Activated naive CD4-positive, alpha-beta T cell treated with anti-CD3 and anti-CD28 coated beads, Interleukin-2, amount 10 ng/mL, durations not matched to agents 7 days and 5 days (primary cell): ENCODE measurements around the gene RNASEH1.
"Not testable (repeated sequence)": the region's sequence is repeated elsewhere in the genome, so short reads cannot be mapped to it uniquely, and the experiment has no call there.

Source experiments
- CTCF ChIA-PET: fragments of 350-600 bp; sonication (Branson Sonifier 250); formaldehyde crosslinking; loops from one replicate; lab custom pipeline; 2021; ENCODE audit warnings: antibody characterized with exemption; lab: Charles Lee
- DNase-seq: peaks from one replicate; pipeline ENCODE4 v3.0.0-alpha.2; 2020
- H3K27ac Mint-ChIP-seq: one replicate; pipeline ENCODE4 v1.8.0; 2021; ENCODE audit warnings: mild to moderate bottlenecking, moderate library complexity, mixed read lengths
- H3K27me3 Mint-ChIP-seq: one replicate; pipeline ENCODE4 v1.8.0; 2021; ENCODE audit warnings: mild to moderate bottlenecking, mixed read lengths
- H3K36me3 Mint-ChIP-seq: one replicate; pipeline ENCODE4 v1.8.0; 2021; ENCODE audit warnings: mixed read lengths
- H3K4me1 Mint-ChIP-seq: one replicate; pipeline ENCODE4 v1.8.0; 2021; ENCODE audit warnings: mixed read lengths
- H3K4me3 Mint-ChIP-seq: one replicate; pipeline ENCODE4 v1.8.0; 2021; ENCODE audit warnings: mild to moderate bottlenecking, moderate library complexity, mixed read lengths
- H3K9me3 Mint-ChIP-seq: one replicate; pipeline ENCODE4 v1.8.0; 2021; ENCODE audit warnings: mixed read lengths

The RNASEH1 gene

DNA sequence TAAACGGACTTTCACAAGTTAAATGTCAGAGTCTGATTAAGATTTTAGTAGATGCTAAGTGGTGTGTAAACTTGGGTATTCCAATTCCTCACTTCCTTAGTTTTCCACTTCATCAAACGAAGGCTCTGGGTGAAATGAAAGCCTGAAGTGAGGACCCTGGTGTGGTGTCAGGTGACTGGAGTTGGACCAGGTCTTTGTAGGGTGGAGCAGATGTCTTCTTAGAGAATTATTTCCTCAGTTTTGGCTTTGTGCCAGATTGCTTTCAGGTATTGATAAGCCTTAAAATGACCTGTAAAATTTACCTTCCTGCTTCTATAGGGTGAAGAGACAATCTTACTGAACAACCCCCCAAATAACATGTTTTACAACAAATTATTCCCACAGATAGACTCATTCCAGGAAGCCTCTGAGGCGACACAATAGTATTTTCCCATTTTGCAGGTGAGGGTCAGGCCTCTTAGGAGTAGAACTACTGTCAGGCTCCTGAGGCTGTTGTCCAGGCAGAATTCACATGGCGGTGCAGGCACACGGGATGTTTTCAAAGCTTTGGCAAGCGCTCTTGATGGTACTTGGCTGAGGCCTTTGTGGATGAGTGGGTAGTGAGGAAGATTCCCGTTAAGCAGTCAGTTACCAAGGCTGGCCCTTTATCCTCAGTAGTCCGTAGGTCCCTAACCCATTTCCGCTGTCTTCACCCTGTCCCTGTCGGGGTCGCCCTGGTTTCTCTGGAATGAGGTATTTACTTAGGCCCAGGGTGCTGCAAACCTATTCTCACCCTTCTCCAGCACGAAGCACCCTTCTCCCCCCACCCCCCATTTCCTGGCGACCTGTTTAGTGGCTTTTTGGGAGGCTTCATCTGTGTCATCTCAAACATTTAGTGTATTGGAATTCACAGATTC lies 23.5 kb upstream of the RNASEH1 start:
- CTCF ChIA-PET: no interaction called here
- Mint-ChIP-seq H3K27ac (no peak overlapping the region), H3K36me3 (peaks cover 52% of the 10 kb centered on the region), H3K9me3 (no peaks in the 10 kb centered on the region), H3K27me3 (no peaks in the 10 kb centered on the region), H3K4me1 (peaks cover 30% of the 10 kb centered on the region), H3K4me3 (no peak overlapping the region)
- no peak for DNase-seq

DNA sequence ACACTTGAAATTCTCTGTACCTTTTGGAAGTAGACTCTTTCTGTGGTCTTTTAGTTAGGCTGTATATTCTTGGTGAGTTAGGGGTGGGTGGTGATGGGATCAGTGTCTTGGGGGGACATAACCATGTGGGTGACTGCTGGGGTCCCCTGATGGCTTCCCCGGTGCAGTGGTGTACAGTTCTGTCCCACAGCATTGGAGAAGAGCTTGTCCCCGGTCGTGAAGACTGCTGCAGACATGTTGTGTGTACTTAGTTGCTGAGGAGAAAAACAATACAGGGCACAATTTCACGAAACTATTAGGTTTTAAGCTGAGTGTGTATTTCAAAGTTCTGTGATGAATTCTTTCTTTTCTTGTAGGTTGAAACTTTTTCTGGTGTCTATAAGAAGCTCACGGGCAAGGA lies 22.3 kb upstream of the RNASEH1 start:
- H3K27me3 Mint-ChIP-seq: no peaks in the 10 kb centered on the region
- peaks cover 40% of the 10 kb centered on the region for H3K4me1 Mint-ChIP-seq
- no peak overlapping the region for H3K4me3 Mint-ChIP-seq
- H3K36me3 Mint-ChIP-seq: peaks cover 59% of the 10 kb centered on the region
- CTCF ChIA-PET: interaction anchor here (0.7 kb wide), 1 partner anchor 70 kb away, joined by 3 read pairs; no protein-coding TSS in a partner anchor
- no peak for DNase-seq
- H3K27ac Mint-ChIP-seq: no peak overlapping the region
- no peaks in the 10 kb centered on the region for H3K9me3 Mint-ChIP-seq

DNA sequence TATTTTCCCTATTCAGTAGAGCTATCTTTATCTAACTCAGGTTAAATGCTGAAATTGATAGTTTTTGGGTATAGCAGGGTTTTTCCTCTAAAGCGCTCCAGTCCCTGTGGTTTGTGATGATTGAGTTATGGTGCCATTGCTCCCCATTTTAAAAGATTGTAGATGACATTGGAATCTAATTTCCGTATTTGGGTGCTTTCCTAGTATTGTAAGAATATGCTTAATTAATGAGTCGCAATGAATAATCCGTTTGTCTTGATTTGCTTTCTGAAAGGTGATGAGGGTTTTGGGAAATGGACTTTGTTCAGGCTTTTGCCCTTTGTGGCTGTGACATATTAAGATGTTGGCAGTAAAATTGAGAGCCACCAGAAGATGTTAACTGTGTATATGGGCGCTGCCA lies 20.9 kb upstream of the RNASEH1 start:
- Mint-ChIP-seq H3K4me3 (no peak overlapping the region), H3K27ac (no peak overlapping the region)

DNA sequence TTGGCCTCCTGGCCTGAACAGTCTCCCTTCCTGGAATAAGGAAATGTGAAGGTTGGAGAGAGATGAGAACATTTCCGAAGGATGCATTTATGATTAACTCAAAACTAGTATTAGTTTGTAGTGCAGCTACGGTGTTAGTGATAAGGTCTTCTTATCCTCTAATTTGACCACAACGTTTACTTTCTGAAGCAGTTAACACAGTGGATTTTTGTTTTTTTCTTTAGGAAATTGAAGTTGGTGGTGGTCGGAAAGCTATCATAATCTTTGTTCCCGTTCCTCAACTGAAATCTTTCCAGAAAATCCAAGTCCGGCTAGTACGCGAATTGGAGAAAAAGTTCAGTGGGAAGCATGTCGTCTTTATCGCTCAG lies 18.1 kb upstream of the RNASEH1 start:
- not testable (repeated sequence) for H3K27me3 Mint-ChIP-seq, DNase-seq, H3K9me3 Mint-ChIP-seq
- H3K36me3 Mint-ChIP-seq: peaks cover 51% of the 10 kb centered on the region
- H3K4me1 Mint-ChIP-seq: peaks cover 50% of the 10 kb centered on the region
- peak overlapping the region; percentile 88 for H3K4me3 Mint-ChIP-seq
- CTCF ChIA-PET: interaction anchor here (1.2 kb wide), 1 partner anchor 18 kb away, joined by 3 read pairs; the partner anchor contains the start of gene RNASEH1
- H3K27ac Mint-ChIP-seq: peak overlapping the region; percentile 90

More for the DNA sequence above, 20.9 kb upstream of the RNASEH1 start:
- Mint-ChIP-seq H3K36me3 (peaks cover 59% of the 10 kb centered on the region), H3K27me3 (peaks cover 3% of the 10 kb centered on the region), H3K4me1 (peaks cover 48% of the 10 kb centered on the region), H3K9me3 (no peaks in the 10 kb centered on the region)
- CTCF ChIA-PET: interaction anchor here (1.0 kb wide), 1 partner anchor 73 kb away, joined by 3 read pairs; no protein-coding TSS in a partner anchor
- DNase-seq: no peak

DNA sequence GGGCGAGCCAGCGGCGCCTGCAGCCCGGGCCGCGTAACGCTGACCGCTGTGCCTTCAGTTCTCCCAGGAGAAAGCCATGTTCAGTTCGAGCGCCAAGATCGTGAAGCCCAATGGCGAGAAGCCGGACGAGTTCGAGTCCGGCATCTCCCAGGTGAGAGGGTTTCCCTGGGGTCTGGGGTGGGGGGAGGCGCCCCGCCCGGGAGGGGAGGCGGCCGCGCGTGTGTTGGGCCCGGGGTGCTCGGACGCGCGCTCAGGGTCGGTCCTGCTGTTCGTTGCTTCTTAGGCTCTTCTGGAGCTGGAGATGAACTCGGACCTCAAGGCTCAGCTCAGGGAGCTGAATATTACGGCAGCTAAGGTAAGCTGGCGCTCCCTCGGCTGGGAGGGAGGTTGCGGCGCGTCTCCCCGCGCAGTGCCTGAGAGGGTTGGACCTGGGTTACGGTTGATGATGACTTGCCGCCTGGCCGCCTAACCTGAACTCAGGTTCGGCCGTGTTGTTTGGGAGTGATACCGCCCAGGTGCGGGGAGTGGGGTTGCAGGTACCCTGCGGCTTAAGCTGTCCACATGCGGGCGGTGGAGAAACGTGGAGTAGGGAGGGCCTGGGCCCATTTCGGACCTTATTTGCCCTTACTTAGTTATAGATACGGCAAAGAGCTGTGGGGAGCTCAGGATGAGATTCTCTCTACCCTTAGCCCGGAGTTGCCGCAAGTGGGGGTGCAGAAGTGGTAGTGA lies 17.6 kb upstream of the RNASEH1 start:
- H3K9me3 Mint-ChIP-seq: no peaks in the 10 kb centered on the region
- CTCF ChIA-PET: interaction anchor here (1.2 kb wide), 1 partner anchor 18 kb away, joined by 3 read pairs; the partner anchor contains the start of gene RNASEH1
- H3K36me3 Mint-ChIP-seq: peaks cover 47% of the 10 kb centered on the region
- peak; percentile 55 for DNase-seq
- peaks cover 50% of the 10 kb centered on the region for H3K4me1 Mint-ChIP-seq
- peaks cover 3% of the 10 kb centered on the region for H3K27me3 Mint-ChIP-seq
- H3K27ac Mint-ChIP-seq: peak overlapping the region; percentile 90
- peak overlapping the region; percentile 88 for H3K4me3 Mint-ChIP-seq

DNA sequence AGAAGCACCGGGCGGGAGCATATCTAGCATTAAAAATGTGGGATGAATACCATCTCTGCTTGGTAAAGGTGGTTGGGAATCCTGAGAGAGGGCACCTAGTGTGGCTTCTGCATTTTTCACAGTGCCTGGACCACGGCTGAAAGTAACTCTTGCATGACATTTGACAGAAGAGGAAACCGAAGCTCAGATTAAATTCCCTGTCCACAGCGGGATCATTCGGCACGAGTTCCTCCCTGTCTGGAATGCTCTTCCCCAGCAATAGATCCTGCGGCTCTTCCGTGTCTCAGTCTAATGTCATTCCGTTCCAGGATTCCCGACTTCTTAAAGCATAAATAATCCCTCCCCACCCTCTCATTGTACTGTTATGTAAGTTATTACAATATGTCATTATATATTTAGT lies 16.0 kb upstream of the RNASEH1 start:
- Mint-ChIP-seq H3K36me3 (peaks cover 33% of the 10 kb centered on the region), H3K9me3 (no peaks in the 10 kb centered on the region), H3K4me1 (peaks cover 45% of the 10 kb centered on the region), H3K27me3 (peaks cover 3% of the 10 kb centered on the region), H3K4me3 (peak overlapping the region; percentile 88), H3K27ac (peak overlapping the region; percentile 90)
- CTCF ChIA-PET: no interaction called here
- DNase-seq: no peak

DNA sequence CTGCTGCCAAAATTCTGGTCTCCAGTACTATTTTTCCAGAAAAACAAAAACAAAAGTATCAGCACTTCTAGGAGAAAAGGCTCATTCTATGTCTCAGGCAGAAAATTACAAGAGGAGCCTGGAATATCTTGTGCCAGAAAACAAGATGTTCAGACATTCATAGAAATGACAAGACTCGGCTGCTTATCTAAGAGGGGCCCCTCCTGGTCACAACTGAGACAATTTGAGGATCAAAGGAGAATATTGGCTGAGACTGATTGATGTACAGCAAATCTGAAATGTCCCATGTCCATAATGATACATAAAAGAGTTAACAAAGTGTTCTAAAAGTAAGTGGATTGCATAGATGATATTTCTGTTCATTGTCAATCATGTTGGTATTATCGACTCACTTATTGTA lies 14.5 kb upstream of the RNASEH1 start:
- CTCF ChIA-PET: no interaction called here
- Mint-ChIP-seq H3K4me1 (peaks cover 30% of the 10 kb centered on the region), H3K9me3 (no peaks in the 10 kb centered on the region), H3K27me3 (peaks cover 3% of the 10 kb centered on the region), H3K36me3 (peaks cover 18% of the 10 kb centered on the region), H3K27ac (no peak overlapping the region), H3K4me3 (no peak overlapping the region)
- DNase-seq: no peak

DNA sequence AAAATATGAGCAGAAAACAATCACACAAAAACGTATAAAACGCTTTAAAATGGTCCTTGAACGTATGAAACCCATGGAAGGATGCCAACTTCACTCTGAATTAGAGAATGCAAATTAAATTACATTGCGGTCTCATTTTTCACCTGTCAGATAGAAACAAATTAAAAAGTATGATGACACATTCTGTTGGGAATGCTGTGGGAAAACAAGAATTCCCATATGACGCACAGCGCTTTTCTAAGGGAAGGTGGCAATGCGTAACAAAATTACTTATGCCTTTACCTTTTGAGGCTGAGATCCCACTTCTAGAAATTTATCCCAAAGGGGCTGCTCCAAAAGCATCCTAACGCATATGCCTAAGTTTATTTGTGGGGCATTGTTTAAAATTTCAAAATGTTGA lies 13.2 kb upstream of the RNASEH1 start:
- Mint-ChIP-seq H3K9me3 (no peaks in the 10 kb centered on the region), H3K27me3 (peaks cover 3% of the 10 kb centered on the region), H3K36me3 (peaks cover 7% of the 10 kb centered on the region), H3K4me1 (peaks cover 16% of the 10 kb centered on the region), H3K4me3 (no peak overlapping the region), H3K27ac (no peak overlapping the region)
- CTCF ChIA-PET: no interaction called here
- DNase-seq: no peak

DNA sequence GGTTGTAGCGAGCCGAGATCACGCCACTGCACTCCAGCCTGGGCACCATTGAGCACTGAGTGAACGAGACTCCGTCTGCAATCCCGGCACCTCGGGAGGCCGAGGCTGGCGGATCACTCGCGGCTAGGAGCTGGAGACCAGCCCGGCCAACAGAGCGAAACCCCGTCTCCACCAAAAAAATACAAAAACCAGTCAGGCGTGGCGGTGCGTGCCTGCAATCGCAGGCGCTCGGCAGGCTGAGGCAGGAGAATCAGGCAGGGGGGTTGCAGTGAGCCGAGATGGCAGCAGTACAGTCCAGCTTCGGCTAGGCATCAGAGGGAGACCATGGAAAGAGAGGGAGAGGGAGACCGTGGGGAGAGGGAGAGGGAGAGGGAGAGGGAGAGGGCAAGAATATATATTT lies 11.5 kb upstream of the RNASEH1 start:
- H3K4me1 Mint-ChIP-seq, H3K36me3 Mint-ChIP-seq, CTCF ChIA-PET, H3K27me3 Mint-ChIP-seq, H3K4me3 Mint-ChIP-seq, DNase-seq, H3K27ac Mint-ChIP-seq, H3K9me3 Mint-ChIP-seq: not testable (repeated sequence)

DNA sequence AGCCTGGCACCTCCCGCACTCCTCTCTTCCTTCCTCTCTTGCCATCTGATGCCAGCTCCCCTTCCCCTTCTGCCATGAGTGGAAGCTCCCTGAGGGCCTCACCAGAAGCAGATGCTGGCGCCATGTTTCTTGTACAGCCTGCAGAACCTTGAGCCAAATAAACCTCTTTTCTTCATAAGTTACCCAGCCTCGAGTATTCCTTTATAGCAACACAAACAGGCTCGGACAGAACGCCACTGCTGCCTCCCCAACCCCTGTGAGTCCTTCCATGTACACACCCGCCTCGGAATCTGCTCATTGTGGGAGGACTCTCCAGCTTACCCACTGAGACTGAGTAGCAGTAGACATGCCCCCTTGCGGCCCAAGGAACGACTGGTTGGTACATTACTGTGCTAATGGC lies 8.7 kb upstream of the RNASEH1 start:
- no peak for DNase-seq
- no peaks in the 10 kb centered on the region for H3K27me3 Mint-ChIP-seq
- H3K4me1 Mint-ChIP-seq: peaks cover 7% of the 10 kb centered on the region
- H3K27ac Mint-ChIP-seq: no peak overlapping the region
- no peaks in the 10 kb centered on the region for H3K9me3 Mint-ChIP-seq
- peaks cover 2% of the 10 kb centered on the region for H3K36me3 Mint-ChIP-seq
- H3K4me3 Mint-ChIP-seq: no peak overlapping the region
- CTCF ChIA-PET: no interaction called here

DNA sequence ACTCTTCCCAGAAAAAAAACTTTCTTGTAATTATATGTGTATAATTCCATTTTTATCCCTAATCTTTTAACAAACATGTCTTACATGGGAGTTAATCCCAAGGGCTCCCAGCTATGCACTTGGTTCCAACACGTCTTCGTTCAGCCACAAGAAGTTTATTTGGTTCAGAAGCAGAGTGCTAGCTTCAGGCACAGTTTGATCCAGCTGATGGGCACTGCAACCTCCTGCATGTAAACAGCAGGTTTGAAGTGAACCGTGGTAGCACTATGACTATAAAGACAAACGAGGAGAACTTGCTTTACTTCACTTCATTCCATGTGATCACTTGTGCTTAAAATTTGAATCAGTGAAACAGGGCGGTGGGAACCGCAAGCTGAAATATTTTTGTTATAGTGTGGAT lies 7.0 kb upstream of the RNASEH1 start:
- H3K36me3 Mint-ChIP-seq: peaks cover 7% of the 10 kb centered on the region
- H3K4me3 Mint-ChIP-seq: no peak overlapping the region
- H3K27me3 Mint-ChIP-seq: no peaks in the 10 kb centered on the region
- no peaks in the 10 kb centered on the region for H3K9me3 Mint-ChIP-seq
- DNase-seq: no peak
- H3K27ac Mint-ChIP-seq: no peak overlapping the region
- CTCF ChIA-PET: no interaction called here
- peaks cover 18% of the 10 kb centered on the region for H3K4me1 Mint-ChIP-seq

DNA sequence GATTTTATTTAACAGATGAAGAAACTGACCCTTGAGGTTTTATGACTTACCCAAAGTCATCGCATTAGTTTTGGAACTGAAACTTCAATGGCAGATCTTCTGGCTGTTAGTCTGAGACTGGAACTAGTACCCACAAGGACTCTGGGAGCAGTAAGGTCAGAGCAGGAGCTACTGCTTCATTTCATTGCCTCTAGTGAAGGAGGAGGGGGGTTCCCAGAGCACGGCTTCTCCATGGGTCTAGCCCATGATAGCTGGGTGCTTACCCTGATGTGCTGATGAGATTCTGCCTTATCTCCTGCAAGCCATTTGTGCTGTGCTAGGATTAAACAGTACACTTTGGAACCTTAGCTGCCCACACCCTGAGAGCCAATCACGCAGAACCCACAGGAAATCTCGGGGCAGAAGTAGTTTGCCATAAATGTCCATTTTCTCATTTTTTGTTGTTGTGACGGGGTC lies 5.4 kb upstream of the RNASEH1 start:
- H3K27ac Mint-ChIP-seq: no peak overlapping the region

DNA sequence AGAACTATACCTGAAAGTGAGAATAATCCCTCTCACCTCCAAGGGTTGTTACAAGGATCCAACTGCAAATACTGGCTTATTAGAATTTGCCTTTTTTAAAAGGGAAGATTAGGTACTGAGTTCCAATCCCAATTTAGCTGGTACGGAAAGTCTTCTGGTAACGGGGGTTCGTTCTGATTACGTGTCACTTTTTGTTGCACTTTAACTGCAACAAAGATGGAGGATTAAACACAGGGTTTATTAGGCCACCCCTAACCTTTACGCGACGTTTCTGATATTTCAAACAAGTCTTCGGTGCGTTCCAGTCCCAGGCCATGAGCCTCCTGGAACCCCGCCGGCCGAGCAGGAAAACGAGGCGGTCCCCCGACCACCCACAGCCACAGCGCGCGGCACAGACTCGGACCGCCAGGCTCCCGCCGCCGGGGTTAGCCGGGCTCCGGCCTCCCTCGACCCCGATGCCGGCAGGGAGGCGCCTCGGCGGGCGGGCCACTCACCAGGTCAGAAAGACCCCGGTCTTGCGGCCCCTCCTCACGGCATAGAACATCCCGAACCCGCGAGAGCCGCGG lies 411 bp downstream of the RNASEH1 start:
- H3K27ac Mint-ChIP-seq: peak overlapping the region; percentile 96
- DNase-seq: no peak
- H3K27me3 Mint-ChIP-seq: no peaks in the 10 kb centered on the region
- no peaks in the 10 kb centered on the region for H3K9me3 Mint-ChIP-seq
- peak overlapping the region; percentile 84 for H3K4me3 Mint-ChIP-seq
- CTCF ChIA-PET: interaction anchor here (1.1 to 1.5 kb wide), 2 partner anchors 18 to 94 kb away, joined by 3 read pairs; no protein-coding TSS in a partner anchor
- H3K4me1 Mint-ChIP-seq: peaks cover 56% of the 10 kb centered on the region
- H3K36me3 Mint-ChIP-seq: peaks cover 35% of the 10 kb centered on the region

More for the DNA sequence above, 5.4 kb upstream of the RNASEH1 start:
- no peaks in the 10 kb centered on the region for H3K9me3 Mint-ChIP-seq
- peaks cover 31% of the 10 kb centered on the region for H3K4me1 Mint-ChIP-seq
- CTCF ChIA-PET: no interaction called here
- H3K4me3 Mint-ChIP-seq: no peak overlapping the region
- DNase-seq: no peak
- no peaks in the 10 kb centered on the region for H3K27me3 Mint-ChIP-seq
- peaks cover 10% of the 10 kb centered on the region for H3K36me3 Mint-ChIP-seq

DNA sequence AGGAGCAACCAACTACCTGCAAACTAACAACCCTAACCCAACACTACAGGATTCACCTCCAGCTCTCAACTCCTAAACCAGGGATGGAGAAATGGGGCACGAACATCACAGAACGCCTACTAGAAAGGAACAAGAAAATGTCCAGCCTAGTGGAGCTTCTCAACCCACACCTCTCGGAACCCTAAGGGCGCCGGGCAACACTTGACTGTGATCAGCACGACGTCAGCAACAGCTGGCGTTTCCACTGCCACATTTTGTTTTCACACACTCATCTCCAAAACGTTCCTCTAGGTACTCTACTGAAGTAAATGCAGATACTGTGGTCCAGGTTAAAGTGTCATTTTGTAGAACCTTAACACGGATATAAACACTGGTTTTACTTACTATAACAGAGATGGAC lies 4.2 kb downstream of the RNASEH1 start:
- H3K27ac Mint-ChIP-seq: no peak overlapping the region
- CTCF ChIA-PET: interaction anchor here (0.9 kb wide), 1 partner anchor 8 kb away, joined by 3 read pairs; no protein-coding TSS in a partner anchor
- peaks cover 33% of the 10 kb centered on the region for H3K4me1 Mint-ChIP-seq
- no peak for DNase-seq
- H3K27me3 Mint-ChIP-seq: no peaks in the 10 kb centered on the region
- no peaks in the 10 kb centered on the region for H3K9me3 Mint-ChIP-seq
- H3K4me3 Mint-ChIP-seq: no peak overlapping the region
- peaks cover 46% of the 10 kb centered on the region for H3K36me3 Mint-ChIP-seq
